ENCODE results near the gene MORN1.

DNA sequence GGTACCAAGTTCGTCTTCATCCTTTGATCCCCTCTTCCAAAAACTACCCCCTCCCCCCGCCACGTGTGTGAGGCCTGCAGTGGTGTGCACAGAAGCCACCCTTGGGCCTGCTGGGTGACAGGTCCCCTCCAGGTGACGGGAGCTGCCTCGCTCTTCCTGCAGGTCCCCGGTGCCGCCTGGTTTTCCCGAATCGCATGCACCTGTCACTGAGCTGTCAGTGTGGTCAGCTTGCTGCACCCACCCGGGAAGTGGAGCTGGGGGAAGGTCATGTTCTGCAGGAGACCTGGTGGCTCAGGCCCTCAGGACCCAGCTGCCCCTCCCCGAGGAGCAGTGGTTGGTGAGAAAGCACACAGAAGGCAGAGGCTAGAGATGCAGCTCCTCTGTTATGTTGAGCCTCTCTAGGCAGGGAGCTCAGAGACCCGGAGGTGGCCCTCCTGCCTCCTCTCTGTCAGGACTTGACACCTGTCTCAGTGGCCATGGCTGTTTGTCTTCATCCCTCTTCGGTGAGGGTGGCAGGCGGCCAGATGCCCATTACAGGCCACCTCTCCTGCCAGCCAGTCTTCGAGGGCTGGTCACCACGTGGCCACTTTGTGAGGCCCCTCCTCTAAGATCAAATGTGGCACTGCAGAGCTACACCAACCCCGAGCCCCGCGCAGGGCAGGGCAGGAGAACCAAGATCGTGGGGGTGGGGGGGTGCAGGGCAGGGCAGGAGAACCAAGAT lies 102.4 kb downstream of the MORN1 start:
- TF ChIP-seq, protein P1, sequence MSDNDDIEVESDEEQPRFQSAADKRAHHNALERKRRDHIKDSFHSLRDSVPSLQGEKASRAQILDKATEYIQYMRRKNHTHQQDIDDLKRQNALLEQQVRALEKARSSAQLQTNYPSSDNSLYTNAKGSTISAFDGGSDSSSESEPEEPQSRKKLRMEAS (IDR thresholded peaks at IDR 0.05; ENCODE audit: low read depth, low read length) = no peak
- no peak for TF ChIP-seq IRF3 (IDR thresholded peaks at IDR 0.05)
- no peak for TF ChIP-seq POLR2A (IDR thresholded peaks at IDR 0.05; ENCODE audit: low read depth, low read length)
- no peak for TF ChIP-seq ATF7 (IDR thresholded peaks at IDR 0.05; ENCODE audit: low read depth)
- no peak for TF ChIP-seq GABPA (IDR thresholded peaks at IDR 0.05; ENCODE audit: low read depth)
- no peak for TF ChIP-seq CTCF (IDR thresholded peaks at IDR 0.05 in 2 of 3, conservative IDR thresholded peaks at IDR 0.05 in 1 of 3; ENCODE audit: control insufficient read depth in 2 of 3, extremely low read depth in 1 of 3, insufficient read depth in 1 of 3, low read depth in 3 of 3, low read length in 3 of 3)
- TF ChIP-seq, protein P2, sequence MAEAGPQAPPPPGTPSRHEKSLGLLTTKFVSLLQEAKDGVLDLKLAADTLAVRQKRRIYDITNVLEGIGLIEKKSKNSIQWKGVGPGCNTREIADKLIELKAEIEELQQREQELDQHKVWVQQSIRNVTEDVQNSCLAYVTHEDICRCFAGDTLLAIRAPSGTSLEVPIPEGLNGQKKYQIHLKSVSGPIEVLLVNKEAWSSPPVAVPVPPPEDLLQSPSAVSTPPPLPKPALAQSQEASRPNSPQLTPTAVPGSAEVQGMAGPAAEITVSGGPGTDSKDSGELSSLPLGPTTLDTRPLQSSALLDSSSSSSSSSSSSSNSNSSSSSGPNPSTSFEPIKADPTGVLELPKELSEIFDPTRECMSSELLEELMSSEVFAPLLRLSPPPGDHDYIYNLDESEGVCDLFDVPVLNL (IDR thresholded peaks at IDR 0.05; ENCODE audit: low read depth, low read length) = no peak
- TF ChIP-seq MXI1 (IDR thresholded peaks at IDR 0.05; ENCODE audit: low read depth, low read length) = no peak

All from GM12878 (cell line).